ENCODE data around the gene HRAS.

HRAS gene

GRCh38 chr11:535519-536454 is at the start of gene HRAS:
Gene HRAS (minus strand): TSS chr11:535576.
- no peak for TF ChIP-seq Cebpa-rat (IDR thresholded peaks at IDR 0.05)
- no peaks in the 10 kb centered on the region for H3K27me3 ChIP-seq
- peak within 1 kb of the TSS; percentile 92 for H3K9ac ChIP-seq
- H3K36me3 ChIP-seq: peaks cover 34% of the 10 kb centered on the region
- peaks cover 49% of the 10 kb centered on the region for H4K20me1 ChIP-seq
- peak within 1 kb of the TSS; percentile 97 for H3K4me3 ChIP-seq
- H3K27ac ChIP-seq: peak within 1 kb of the TSS; percentile 99
- no peaks in the 10 kb centered on the region for H3K9me3 ChIP-seq
- peak within 1 kb of the TSS; percentile 100 for H3K4me2 ChIP-seq
- H3K4me1 ChIP-seq: peaks cover 60% of the 10 kb centered on the region

- H3K4me1 ChIP-seq: peaks cover 12% of the 10 kb centered on the region
- H3K4me2 ChIP-seq: no peak overlapping the region
- H3K36me3 ChIP-seq: peaks cover 99% of the 10 kb centered on the region
- no peak overlapping the region for H3K4me3 ChIP-seq
- TF ChIP-seq Cebpa-rat (IDR thresholded peaks at IDR 0.05): no peak
- H3K9ac ChIP-seq: no peak overlapping the region
- H4K20me1 ChIP-seq: peaks cover 100% of the 10 kb centered on the region
- H3K9me3 ChIP-seq: no peaks in the 10 kb centered on the region
- no peak overlapping the region for H3K27ac ChIP-seq
- no peaks in the 10 kb centered on the region for H3K27me3 ChIP-seq
Measured at GRCh38 chr11:584287-584686, 48.9 kb upstream of the HRAS start.

- Histone ChIP-seq H3K4me1 (peaks cover 33% of the 10 kb centered on the region), H3K4me3 (no peak overlapping the region), H3K9ac (no peak overlapping the region), H3K4me2 (no peak overlapping the region), H3K27me3 (no peaks in the 10 kb centered on the region), H3K27ac (no peak overlapping the region), H4K20me1 (peaks cover 100% of the 10 kb centered on the region), H3K36me3 (peaks cover 85% of the 10 kb centered on the region), H3K9me3 (no peaks in the 10 kb centered on the region)
- no peak for TF ChIP-seq Cebpa-rat (IDR thresholded peaks at IDR 0.05)
Measured at GRCh38 chr11:581752-582151, 46.4 kb upstream of the HRAS start.

- Histone ChIP-seq H4K20me1 (peaks cover 100% of the 10 kb centered on the region), H3K9ac (no peak overlapping the region), H3K9me3 (no peaks in the 10 kb centered on the region), H3K36me3 (peaks cover 80% of the 10 kb centered on the region), H3K4me3 (no peak overlapping the region), H3K27ac (no peak overlapping the region), H3K4me2 (no peak overlapping the region), H3K4me1 (peaks cover 33% of the 10 kb centered on the region), H3K27me3 (no peaks in the 10 kb centered on the region)
- no peak for TF ChIP-seq Cebpa-rat (IDR thresholded peaks at IDR 0.05)
Measured at GRCh38 chr11:581342-581741, 46.0 kb upstream of the HRAS start.

GRCh38 chr11:579830-580601 is 44.6 kb upstream of the HRAS start:
- peaks cover 6% of the 10 kb centered on the region; the same call in 1 of the 2 replicates for H3K27me3 ChIP-seq
- H4K20me1 ChIP-seq: peaks cover 91% of the 10 kb centered on the region
- peak overlapping the region; percentile 34; the same call in 1 of the 2 replicates for H3K9ac ChIP-seq
- H3K4me1 ChIP-seq: peaks cover 39% of the 10 kb centered on the region
- peaks cover 67% of the 10 kb centered on the region for H3K36me3 ChIP-seq
- no peak overlapping the region for H3K4me2 ChIP-seq
- no peak overlapping the region for H3K4me3 ChIP-seq
- no peak for TF ChIP-seq Cebpa-rat (IDR thresholded peaks at IDR 0.05)
- H3K27ac ChIP-seq: no peak overlapping the region
- H3K9me3 ChIP-seq: no peaks in the 10 kb centered on the region

- TF ChIP-seq Cebpa-rat (IDR thresholded peaks at IDR 0.05): no peak
- no peaks in the 10 kb centered on the region for H3K9me3 ChIP-seq
- H3K4me2 ChIP-seq: peak overlapping the region; percentile 100
- peak overlapping the region; percentile 100 for H3K9ac ChIP-seq
- H3K27me3 ChIP-seq: peaks cover 16% of the 10 kb centered on the region
- H4K20me1 ChIP-seq: peaks cover 77% of the 10 kb centered on the region
- H3K4me1 ChIP-seq: peaks cover 52% of the 10 kb centered on the region
- H3K4me3 ChIP-seq: peak overlapping the region; percentile 86
- no peak overlapping the region for H3K27ac ChIP-seq
- peaks cover 52% of the 10 kb centered on the region for H3K36me3 ChIP-seq
Measured at GRCh38 chr11:578276-579035, 43.1 kb upstream of the HRAS start.

GRCh38 chr11:577611-577894 is 42.2 kb upstream of the HRAS start:
- no peak for TF ChIP-seq Cebpa-rat (IDR thresholded peaks at IDR 0.05)
- H4K20me1 ChIP-seq: peaks cover 68% of the 10 kb centered on the region

GRCh38 chr11:576811-577610 is 41.6 kb upstream of the HRAS start:
- Histone ChIP-seq H3K4me2 (peak overlapping the region; percentile 100), H3K36me3 (peaks cover 37% of the 10 kb centered on the region), H3K4me1 (peaks cover 52% of the 10 kb centered on the region), H3K9ac (peak overlapping the region; percentile 100), H3K9me3 (no peaks in the 10 kb centered on the region), H3K4me3 (peak overlapping the region; percentile 86), H3K27ac (peak overlapping the region; percentile 100), H4K20me1 (peaks cover 62% of the 10 kb centered on the region), H3K27me3 (peaks cover 16% of the 10 kb centered on the region)
- TF ChIP-seq Cebpa-rat (IDR thresholded peaks at IDR 0.05): no peak

More at GRCh38 chr11:577611-577894, 42.2 kb upstream of the HRAS start:
- Histone ChIP-seq H3K4me1 (peaks cover 52% of the 10 kb centered on the region), H3K27me3 (peaks cover 16% of the 10 kb centered on the region), H3K4me2 (peak overlapping the region; percentile 100), H3K36me3 (peaks cover 43% of the 10 kb centered on the region), H3K4me3 (peak overlapping the region; percentile 86), H3K27ac (peak overlapping the region; percentile 100; the same call in 1 of the 2 replicates), H3K9me3 (no peaks in the 10 kb centered on the region), H3K9ac (peak overlapping the region; percentile 100)
